Gastrocnemius medialis (tissue), 4 donors: Measurements from ENCODE around the gene AKNA. TPM values are rescaled to one million over a fixed set of nuclear protein-coding genes. Genes with fewer than 3 reads are reported as not detected.

Source experiments
- ATAC-seq, 2 donors: fragments of 150-250 bp; one replicate each; pipeline ENCODE4 v1.9.1; 2016
- DNase-seq, 2 donors: peaks; one replicate each; pipeline ENCODE4 v3.0.0-alpha.2; 2019
- H3K27ac ChIP-seq, 4 donors: fragments of 200-600 bp; sonication (generic); 1 replicate in 1 of 4; 2 replicates in 3 of 4; pipeline ENCODE4 v1.5.1; 2016 to 2018; ENCODE audit warnings: mild to moderate bottlenecking in 2 of 4, moderate library complexity in 1 of 4
- H3K27me3 ChIP-seq, 3 donors: fragments of 200-600 bp; sonication (generic) in 2 of 3; 1 replicate in 1 of 3; 2 replicates in 2 of 3; pipeline versions ENCODE4 v1.5.1 to v1.6.0; 2016 to 2019; ENCODE audit warnings: mild to moderate bottlenecking in 1 of 3, moderate library complexity in 1 of 3
- H3K36me3 ChIP-seq, 2 donors: fragments of 200-600 bp; sonication (generic) in 1 of 2; one replicate each; pipeline ENCODE4 v1.5.1; 2017 to 2018
- H3K4me1 ChIP-seq, 2 donors: fragments of 200-600 bp; sonication (generic) in 1 of 2; one replicate each; pipeline ENCODE4 v1.5.1; 2016 to 2017; ENCODE audit warnings: mild to moderate bottlenecking in 2 of 2
- H3K4me3 ChIP-seq, 4 donors: fragments of 200-600 bp; sonication (generic) in 3 of 4; 1 replicate in 1 of 4; 2 replicates in 3 of 4; pipeline ENCODE4 v1.5.1; 2016 to 2019; ENCODE audit warnings: mild to moderate bottlenecking in 2 of 4
- H3K9me3 ChIP-seq, 3 donors: fragments of 200-600 bp; sonication (generic) in 2 of 3; 1 replicate in 1 of 3; 2 replicates in 2 of 3; pipeline ENCODE4 v1.5.1; 2016 to 2019
- POLR2A ChIP-seq, 2 donors: fragments of 450-650 bp; IDR thresholded peaks; one replicate each; pipeline ENCODE4 v1.6.1; 2017; ENCODE audit warnings: antibody characterized with exemption in 2 of 2, mild to moderate bottlenecking in 2 of 2, moderate library complexity in 2 of 2
- in situ Hi-C, 4 donors: fragments of 200-750 bp; cut with MboI; loops; one replicate each; pipeline versions ENCODE4 v1.15.0 to v1.8.0; 2017; ENCODE audit warnings: low sequenced_read_pairs in 4 of 4
- intact Hi-C: fragments of 100-400 bp; cut with DNase I; formaldehyde crosslinking; loops from one replicate; pipeline ENCODE4 v1.15.1; 2023; ENCODE audit warnings: low total_unique reads
- total RNA-seq, 4 donors: library from RNA; depleted of rRNA; stranded (reverse); fragments of >200 nt; gene quantifications; one replicate each; pipeline versions ENCODE4 v1.1.0 to v1.2.3, GENCODE V29; 2016
- TF ChIP-seq, protein P1 (sequence below), 5 experiments: fragments of 450-650 bp in 3 of 5; fragments of 200-600 bp in 2 of 5; sonication (generic) in 2 of 5; IDR thresholded peaks in 4 of 5; conservative IDR thresholded peaks in 1 of 5; 1 replicate in 4 of 5; 2 replicates in 1 of 5; pipeline ENCODE4 v1.5.1; 2016 to 2019; ENCODE audit warnings: antibody characterized with exemption in 5 of 5, mild to moderate bottlenecking in 3 of 5, moderate library complexity in 3 of 5

Gene AKNA
- total RNA-seq, 4 donors from 2014 or later = 2.8 to 5.7 (median 3.8) TPM

DNA sequence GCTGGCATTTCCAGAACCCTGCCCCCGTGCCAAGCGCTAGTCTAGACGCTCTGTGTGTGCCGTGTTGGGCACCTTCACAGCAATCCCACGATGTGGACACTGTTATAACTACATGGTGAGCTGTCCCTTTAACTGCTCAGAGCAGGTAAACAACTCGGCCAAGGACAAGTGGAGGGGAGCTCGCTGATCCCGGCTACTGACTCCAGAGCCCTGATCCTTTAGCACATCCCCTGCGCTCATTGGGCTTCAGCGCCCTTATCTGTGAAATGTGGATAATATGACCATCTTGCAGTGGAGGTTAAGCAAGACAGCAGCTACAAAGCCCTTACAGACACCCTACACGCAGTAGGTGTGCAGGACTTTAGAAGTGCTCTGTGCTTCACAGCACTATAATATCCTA is 41.6 kb downstream of the AKNA start:
- in situ Hi-C loops = no loop called here
- Histone ChIP-seq H3K27ac (no peak overlapping the region), H3K9me3 (no peaks in the 10 kb centered on the region), H3K27me3 (no peaks in the 10 kb centered on the region), H3K4me1 (no peaks in the 10 kb centered on the region), H3K36me3 (peaks cover 0 to 15% of the 10 kb centered on the region in 2 donors), H3K4me3 (no peak overlapping the region)
- TF ChIP-seq, protein P1, sequence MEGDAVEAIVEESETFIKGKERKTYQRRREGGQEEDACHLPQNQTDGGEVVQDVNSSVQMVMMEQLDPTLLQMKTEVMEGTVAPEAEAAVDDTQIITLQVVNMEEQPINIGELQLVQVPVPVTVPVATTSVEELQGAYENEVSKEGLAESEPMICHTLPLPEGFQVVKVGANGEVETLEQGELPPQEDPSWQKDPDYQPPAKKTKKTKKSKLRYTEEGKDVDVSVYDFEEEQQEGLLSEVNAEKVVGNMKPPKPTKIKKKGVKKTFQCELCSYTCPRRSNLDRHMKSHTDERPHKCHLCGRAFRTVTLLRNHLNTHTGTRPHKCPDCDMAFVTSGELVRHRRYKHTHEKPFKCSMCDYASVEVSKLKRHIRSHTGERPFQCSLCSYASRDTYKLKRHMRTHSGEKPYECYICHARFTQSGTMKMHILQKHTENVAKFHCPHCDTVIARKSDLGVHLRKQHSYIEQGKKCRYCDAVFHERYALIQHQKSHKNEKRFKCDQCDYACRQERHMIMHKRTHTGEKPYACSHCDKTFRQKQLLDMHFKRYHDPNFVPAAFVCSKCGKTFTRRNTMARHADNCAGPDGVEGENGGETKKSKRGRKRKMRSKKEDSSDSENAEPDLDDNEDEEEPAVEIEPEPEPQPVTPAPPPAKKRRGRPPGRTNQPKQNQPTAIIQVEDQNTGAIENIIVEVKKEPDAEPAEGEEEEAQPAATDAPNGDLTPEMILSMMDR (IDR thresholded peaks at IDR 0.05 in 4 of 5, conservative IDR thresholded peaks at IDR 0.05 in 1 of 5) = no peak
- TF ChIP-seq POLR2A (IDR thresholded peaks at IDR 0.05) = no peak
- intact Hi-C loops = no loop called here
- no peak for ATAC-seq
- DNase-seq = no peak

DNA sequence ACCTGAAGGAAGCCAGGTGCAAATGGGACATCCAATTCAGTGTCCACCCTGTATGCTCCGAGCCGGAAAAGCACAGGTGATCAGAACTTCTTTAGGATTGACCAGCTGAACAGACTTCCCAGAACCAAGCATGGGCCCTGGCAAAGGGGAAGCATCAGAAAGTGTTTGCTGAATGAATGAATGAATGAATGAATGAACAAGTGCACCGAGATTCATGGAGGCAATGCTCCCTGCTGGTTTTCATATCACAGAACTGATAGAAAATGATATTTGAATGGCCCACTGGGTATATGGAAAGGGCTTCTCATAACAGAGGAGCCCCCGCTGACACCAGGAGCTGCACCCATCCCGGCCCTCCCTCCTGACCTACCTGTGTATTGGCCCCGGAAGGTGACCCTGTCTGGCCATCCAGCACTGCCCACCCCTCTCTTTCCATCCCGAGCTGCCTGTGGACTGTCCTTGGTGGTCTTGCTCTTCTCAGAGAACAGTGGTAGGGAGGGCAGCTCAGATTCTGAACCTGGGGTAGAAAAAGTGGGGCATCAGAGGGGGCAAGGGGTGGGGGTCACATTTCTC is 42.2 kb downstream of the AKNA start:
- H3K27me3 ChIP-seq = no peaks in the 10 kb centered on the region
- TF ChIP-seq POLR2A (IDR thresholded peaks at IDR 0.05) = no peak
- TF ChIP-seq, protein P1 (IDR thresholded peaks at IDR 0.05 in 4 of 5, conservative IDR thresholded peaks at IDR 0.05 in 1 of 5) = no peak
- no peak for ATAC-seq
- peaks cover 0 to 14% of the 10 kb centered on the region in 2 donors for H3K36me3 ChIP-seq
- no peak for DNase-seq
- in situ Hi-C loops (no loop called here), intact Hi-C loops (no loop called here)
- no peak overlapping the region for H3K4me3 ChIP-seq
- H3K4me1 ChIP-seq = no peaks in the 10 kb centered on the region
- no peak overlapping the region for H3K27ac ChIP-seq
- no peaks in the 10 kb centered on the region for H3K9me3 ChIP-seq

DNA sequence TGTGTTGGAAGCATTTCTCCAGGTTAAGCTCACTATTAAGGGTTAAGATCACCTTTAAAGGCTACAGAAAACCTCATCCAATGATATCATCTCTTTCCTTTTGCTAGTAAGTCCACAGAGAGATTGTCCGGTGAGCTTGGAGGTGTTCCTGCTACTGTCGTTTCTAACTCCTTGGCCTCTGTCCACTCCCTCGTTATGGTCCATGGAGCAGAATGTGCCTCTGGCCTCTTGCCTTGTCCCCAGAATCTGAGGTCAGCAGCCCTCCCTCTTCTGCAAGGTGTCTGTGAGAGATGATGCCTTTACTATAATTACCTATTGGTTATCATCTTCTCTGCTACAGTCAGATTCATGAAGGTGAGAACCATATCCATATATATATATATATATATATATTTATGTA is 43.1 kb downstream of the AKNA start:
- Histone ChIP-seq H3K36me3 (peaks cover 0 to 6% of the 10 kb centered on the region in 2 donors), H3K27me3 (no peaks in the 10 kb centered on the region), H3K4me1 (no peaks in the 10 kb centered on the region), H3K4me3 (no peak overlapping the region), H3K27ac (no peak overlapping the region), H3K9me3 (no peaks in the 10 kb centered on the region)
- intact Hi-C loops (no loop called here), in situ Hi-C loops (no loop called here)
- no peak for ATAC-seq
- TF ChIP-seq, protein P1 (IDR thresholded peaks at IDR 0.05 in 4 of 5, conservative IDR thresholded peaks at IDR 0.05 in 1 of 5) = no peak
- TF ChIP-seq POLR2A (IDR thresholded peaks at IDR 0.05) = no peak
- DNase-seq = no peak

DNA sequence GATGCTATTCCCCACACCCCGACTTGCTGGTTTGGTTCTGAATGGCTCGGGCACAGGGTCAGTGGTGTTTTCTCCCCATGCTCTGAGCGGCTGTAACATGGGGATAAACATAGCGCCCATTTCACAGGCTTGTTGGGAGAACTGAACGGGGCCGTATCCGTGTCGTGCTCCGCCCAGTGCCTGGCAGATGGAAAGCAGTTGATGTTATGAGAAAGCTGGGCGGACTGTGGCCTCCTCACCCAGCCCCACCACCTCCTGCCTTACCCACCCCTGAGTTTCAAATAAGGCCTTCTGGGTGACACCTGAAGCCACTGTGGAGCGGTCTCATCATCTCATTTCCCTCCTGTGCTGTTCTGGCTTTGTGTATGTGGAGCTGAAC is 43.6 kb downstream of the AKNA start:
- Histone ChIP-seq H3K9me3 (no peaks in the 10 kb centered on the region), H3K27me3 (no peaks in the 10 kb centered on the region), H3K4me3 (no peak overlapping the region), H3K36me3 (peaks cover 0 to 6% of the 10 kb centered on the region in 2 donors), H3K4me1 (no peaks in the 10 kb centered on the region), H3K27ac (no peak overlapping the region)
- ATAC-seq (no peak), DNase-seq (no peak)
- no peak for TF ChIP-seq POLR2A (IDR thresholded peaks at IDR 0.05)
- TF ChIP-seq, protein P1 (IDR thresholded peaks at IDR 0.05 in 4 of 5, conservative IDR thresholded peaks at IDR 0.05 in 1 of 5) = no peak
- in situ Hi-C loops (no loop called here), intact Hi-C loops (no loop called here)
